ENCODE data around the gene BABAM2. TPM values are rescaled to one million over a fixed set of nuclear protein-coding genes. Genes with fewer than 3 reads are reported as not detected.

BABAM2 gene
- total RNA-seq, 1 experiment from 2014 or later: 27.1 TPM

DNA sequence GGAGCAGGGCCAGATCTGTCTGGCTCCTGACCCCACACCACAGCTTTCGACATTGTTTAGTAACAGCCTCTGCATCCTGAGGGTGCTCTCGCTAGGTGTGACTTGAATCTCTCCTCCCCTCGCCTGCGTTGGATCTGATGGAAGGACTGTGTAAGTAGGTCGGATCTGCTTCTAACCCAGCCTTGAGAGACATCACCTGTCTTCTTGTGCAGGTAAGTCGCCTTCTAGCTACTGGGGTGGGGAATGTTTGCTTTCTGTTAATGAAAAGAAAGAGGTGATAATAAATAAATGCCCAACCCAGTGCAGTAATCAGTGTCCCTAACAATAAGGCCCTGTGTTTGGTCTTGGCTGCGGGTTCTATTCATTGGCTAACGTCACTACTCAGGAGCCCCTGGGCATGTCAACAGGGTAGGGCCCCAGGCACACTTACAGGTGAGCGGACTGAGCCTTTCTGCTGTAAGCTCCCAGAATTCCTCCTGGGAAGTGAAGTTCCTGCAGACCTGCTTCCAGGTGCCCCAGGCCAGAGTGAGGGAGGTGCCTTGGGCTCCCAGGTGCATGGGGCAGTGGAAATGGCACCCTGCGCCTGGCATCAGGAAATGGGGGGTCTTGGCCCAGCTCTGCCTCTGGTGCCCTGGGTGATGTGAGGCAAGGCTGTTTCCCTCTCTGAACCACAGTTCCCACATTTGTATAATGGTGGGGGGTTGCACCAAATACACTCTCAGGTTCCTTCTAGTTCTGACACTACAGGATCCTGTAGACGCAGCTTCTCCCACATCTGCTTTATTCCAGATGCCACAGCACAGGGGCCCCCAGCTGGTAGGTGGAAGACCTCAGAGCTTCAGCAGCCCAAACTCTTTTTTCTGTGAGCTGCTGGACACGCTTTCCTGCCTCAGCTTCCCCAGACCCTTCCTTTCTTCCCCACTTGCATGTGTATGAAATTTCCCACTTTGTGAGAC is 491.0 kb downstream of the BABAM2 start:
- no peak overlapping the region for H3K9ac ChIP-seq (ENCODE audit: extremely low read depth, insufficient read length, low read length)
- no peaks in the 10 kb centered on the region for H3K79me2 ChIP-seq (ENCODE audit: insufficient read depth, low read length)
- no peaks in the 10 kb centered on the region for H3K9me3 ChIP-seq (ENCODE audit: control insufficient read depth, low read depth, low read length)
- H2BK15ac ChIP-seq (ENCODE audit: low read depth, low read length): no peak overlapping the region
- H3T11ph ChIP-seq (ENCODE audit: low read length): no peak overlapping the region
- no peak overlapping the region for H2BK20ac ChIP-seq (ENCODE audit: low read depth, low read length, poor library complexity, severe bottlenecking)
- Mint-ChIP-seq H3K27ac (no peak overlapping the region), H3K36me3 (ENCODE audit: insufficient read depth in 1 of 3, low read depth in 3 of 3) (no peaks in the 10 kb centered on the region), H3K4me3 (no peak overlapping the region), H3K27me3 (ENCODE audit: low read depth) (peaks cover 84% of the 10 kb centered on the region), H3K9me3 (no peaks in the 10 kb centered on the region; a peak in 2 of 5 replicates), H3K4me1 (peaks cover 7 to 9% of the 10 kb centered on the region in 2 experiments)
- no peaks in the 10 kb centered on the region for H3K4me1 ChIP-seq (ENCODE audit: insufficient read depth, low read length)
- no peak overlapping the region for H3K14ac ChIP-seq (ENCODE audit: insufficient read depth, low read length)
- H4K91ac ChIP-seq (ENCODE audit: insufficient read length, low read depth, low read length): no peak overlapping the region
- H3K18ac ChIP-seq (ENCODE audit: insufficient read length, low read depth, low read length): no peak overlapping the region
- TF ChIP-seq, protein P1, sequence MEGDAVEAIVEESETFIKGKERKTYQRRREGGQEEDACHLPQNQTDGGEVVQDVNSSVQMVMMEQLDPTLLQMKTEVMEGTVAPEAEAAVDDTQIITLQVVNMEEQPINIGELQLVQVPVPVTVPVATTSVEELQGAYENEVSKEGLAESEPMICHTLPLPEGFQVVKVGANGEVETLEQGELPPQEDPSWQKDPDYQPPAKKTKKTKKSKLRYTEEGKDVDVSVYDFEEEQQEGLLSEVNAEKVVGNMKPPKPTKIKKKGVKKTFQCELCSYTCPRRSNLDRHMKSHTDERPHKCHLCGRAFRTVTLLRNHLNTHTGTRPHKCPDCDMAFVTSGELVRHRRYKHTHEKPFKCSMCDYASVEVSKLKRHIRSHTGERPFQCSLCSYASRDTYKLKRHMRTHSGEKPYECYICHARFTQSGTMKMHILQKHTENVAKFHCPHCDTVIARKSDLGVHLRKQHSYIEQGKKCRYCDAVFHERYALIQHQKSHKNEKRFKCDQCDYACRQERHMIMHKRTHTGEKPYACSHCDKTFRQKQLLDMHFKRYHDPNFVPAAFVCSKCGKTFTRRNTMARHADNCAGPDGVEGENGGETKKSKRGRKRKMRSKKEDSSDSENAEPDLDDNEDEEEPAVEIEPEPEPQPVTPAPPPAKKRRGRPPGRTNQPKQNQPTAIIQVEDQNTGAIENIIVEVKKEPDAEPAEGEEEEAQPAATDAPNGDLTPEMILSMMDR (conservative IDR thresholded peaks at IDR 0.05): no peak
- H4K20me1 ChIP-seq (ENCODE audit: control insufficient read depth, insufficient read depth, insufficient read length): no peaks in the 10 kb centered on the region
- H2BK5ac ChIP-seq (ENCODE audit: insufficient read length, low read length): no peak overlapping the region
- no peak overlapping the region for H4K5ac ChIP-seq (ENCODE audit: insufficient read length, low read depth, low read length)
- H3K27ac ChIP-seq (ENCODE audit: insufficient read length, low read depth, low read length): no peak overlapping the region
- no peak overlapping the region for H2AK5ac ChIP-seq (ENCODE audit: insufficient read length, low read length)
- H3K56ac ChIP-seq (ENCODE audit: insufficient read length, low read depth, low read length): no peak overlapping the region
- no peak overlapping the region for H2AFZ ChIP-seq (ENCODE audit: low read length)
- no peak overlapping the region for H2BK120ac ChIP-seq (ENCODE audit: low read depth, low read length, poor library complexity, severe bottlenecking)
- no peak overlapping the region for H3K4ac ChIP-seq (ENCODE audit: low read depth, low read length)
- no peaks in the 10 kb centered on the region; the same call in 1 of the 2 replicates for H3K27me3 ChIP-seq (ENCODE audit: insufficient read depth, low read length)
- H3K23ac ChIP-seq (ENCODE audit: insufficient read length, low read depth, low read length): no peak overlapping the region
- H4K8ac ChIP-seq (replicated peaks; ENCODE audit: insufficient read length, low read depth, low read length): no peak overlapping the region
- no peaks in the 10 kb centered on the region for H3K23me2 ChIP-seq (ENCODE audit: insufficient read length, low read depth, low read length, poor library complexity, severe bottlenecking)
- no peak overlapping the region for H3K4me2 ChIP-seq (ENCODE audit: insufficient read depth, insufficient read length, low read length)
- H3K79me1 ChIP-seq (ENCODE audit: insufficient read depth, low read depth, low read length, poor library complexity, severe bottlenecking): no peaks in the 10 kb centered on the region
- H2BK12ac ChIP-seq (ENCODE audit: insufficient read length, low read depth, low read length): no peak overlapping the region
- DNase-seq: no peak
- no CpG with 5 or more reads among the region's 12 CpGs for WGBS (ENCODE audit: extremely low coverage, insufficient read length, low lambda C conversion rate)

Data from H9 (cell line).